ENCODE data around the gene VSTM2L.

GRCh38 chr20:37994512-37994911 is 91.6 kb downstream of the VSTM2L start:
- TF ChIP-seq CTCF (conservative IDR thresholded peaks at IDR 0.05; ENCODE audit: low read length), result no peak
- no peak for TF ChIP-seq EZH2phosphoT487 (IDR thresholded peaks at IDR 0.05; ENCODE audit: borderline replicate concordance, low read depth, low read length)

Measured in OCI-LY7 (cell line).